ENCODE results near the gene TMC1. TPM values are rescaled to one million over a fixed set of nuclear protein-coding genes. Genes with fewer than 3 reads are reported as not detected.

TMC1 gene
- total RNA-seq, 4 donors from 2014 or later: under 0.01 to 0.95 (median 0.90) TPM; not detected in 1

- no peak for DNase-seq
- Histone ChIP-seq H3K9me3 (no peaks in the 10 kb centered on the region), H3K27ac (no peak overlapping the region), H3K4me1 (no peaks in the 10 kb centered on the region), H3K4me3 (no peak overlapping the region), H3K36me3 (no peaks in the 10 kb centered on the region), H3K27me3 (no peaks in the 10 kb centered on the region)
- TF ChIP-seq CTCF (IDR thresholded peaks at IDR 0.05) (no peak), POLR2A (IDR thresholded peaks at IDR 0.05) (no peak)
- intact Hi-C loops (cut with DNase I; ENCODE audit: low total_unique reads): no loop called here
Observed at GRCh38 chr9:72721067-72721466, 199.7 kb downstream of the TMC1 start.

- Histone ChIP-seq H3K9me3 (no peaks in the 10 kb centered on the region), H3K27ac (no peak overlapping the region), H3K36me3 (no peaks in the 10 kb centered on the region), H3K4me1 (no peaks in the 10 kb centered on the region), H3K4me3 (no peak overlapping the region), H3K27me3 (no peaks in the 10 kb centered on the region)
- TF ChIP-seq CTCF (IDR thresholded peaks at IDR 0.05): no peak
- no peak for TF ChIP-seq POLR2A (IDR thresholded peaks at IDR 0.05)
- DNase-seq: no peak
- intact Hi-C loops (cut with DNase I; ENCODE audit: low total_unique reads): no loop called here
Observed at GRCh38 chr9:72726947-72727346, 205.5 kb downstream of the TMC1 start.

- Histone ChIP-seq H3K27me3 (no peaks in the 10 kb centered on the region), H3K9me3 (no peaks in the 10 kb centered on the region), H3K4me1 (no peaks in the 10 kb centered on the region), H3K27ac (no peak overlapping the region), H3K36me3 (no peaks in the 10 kb centered on the region), H3K4me3 (no peak overlapping the region)
- TF ChIP-seq CTCF (IDR thresholded peaks at IDR 0.05): no peak
- no peak for TF ChIP-seq POLR2A (IDR thresholded peaks at IDR 0.05)
- intact Hi-C loops (cut with DNase I; ENCODE audit: low total_unique reads): no loop called here
- DNase-seq: no peak
Observed at GRCh38 chr9:72728031-72728770, 206.8 kb downstream of the TMC1 start.

- H3K4me3 ChIP-seq: no peak overlapping the region
- no peaks in the 10 kb centered on the region for H3K9me3 ChIP-seq
- no peaks in the 10 kb centered on the region for H3K36me3 ChIP-seq
- intact Hi-C loops (cut with DNase I; ENCODE audit: low total_unique reads): no loop called here
- no peak for TF ChIP-seq CTCF (IDR thresholded peaks at IDR 0.05)
- no peak for TF ChIP-seq POLR2A (IDR thresholded peaks at IDR 0.05)
- no peaks in the 10 kb centered on the region for H3K4me1 ChIP-seq
- H3K27ac ChIP-seq: no peak overlapping the region
- no peak for DNase-seq
- H3K27me3 ChIP-seq: no peaks in the 10 kb centered on the region
Observed at GRCh38 chr9:72733895-72734294, 212.5 kb downstream of the TMC1 start.

GRCh38 chr9:72734631-72735030, 213.2 kb downstream of the TMC1 start:
- intact Hi-C loops (cut with DNase I; ENCODE audit: low total_unique reads): no loop called here

More at GRCh38 chr9:72734631-72735030, 213.2 kb downstream of the TMC1 start:
- no peaks in the 10 kb centered on the region for H3K4me1 ChIP-seq
- H3K36me3 ChIP-seq: no peaks in the 10 kb centered on the region
- H3K27ac ChIP-seq: no peak overlapping the region
- no peaks in the 10 kb centered on the region for H3K27me3 ChIP-seq
- no peak for DNase-seq
- no peak overlapping the region for H3K4me3 ChIP-seq
- H3K9me3 ChIP-seq: no peaks in the 10 kb centered on the region
- no peak for TF ChIP-seq CTCF (IDR thresholded peaks at IDR 0.05)
- no peak for TF ChIP-seq POLR2A (IDR thresholded peaks at IDR 0.05)
